Measurements from ENCODE around the gene HLA-DOB.

Gene HLA-DOB

GRCh38 chr6:32843331-32843978, 26.7 kb upstream of the HLA-DOB start:
- H3K9ac ChIP-seq (ENCODE audit: low read depth, low read length), result peak overlapping the region; percentile 92
- no peaks in the 10 kb centered on the region for H3K9me3 ChIP-seq (ENCODE audit: insufficient read depth, low read length, severe bottlenecking)
- ATAC-seq (ENCODE audit: insufficient read depth, low read depth), result peak; percentile 1; the same call in 1 of the 3 replicates
- no peaks in the 10 kb centered on the region for H4K20me1 ChIP-seq (ENCODE audit: insufficient read depth, low read length)
- H3K27ac ChIP-seq (ENCODE audit: low read length), result peak overlapping the region; percentile 99
- peaks cover 51% of the 10 kb centered on the region for H3K36me3 ChIP-seq (ENCODE audit: insufficient read depth, low read length)
- H3K4me3 ChIP-seq (ENCODE audit: low read depth in 1 of 2, low read length in 2 of 2), result peak overlapping the region; percentile 81 to 94
- peaks cover 27% of the 10 kb centered on the region for H3K79me2 ChIP-seq (ENCODE audit: insufficient read depth, low read length)
- H3K4me2 ChIP-seq (ENCODE audit: insufficient read depth, low read length), result peak overlapping the region; percentile 79
- H2AFZ ChIP-seq (ENCODE audit: low read depth, low read length), result peak overlapping the region; percentile 90
- DNase-seq, result no peak
- H3K4me1 ChIP-seq (ENCODE audit: insufficient read depth, low read length), result peaks cover 56% of the 10 kb centered on the region
- TF ChIP-seq, protein P1, sequence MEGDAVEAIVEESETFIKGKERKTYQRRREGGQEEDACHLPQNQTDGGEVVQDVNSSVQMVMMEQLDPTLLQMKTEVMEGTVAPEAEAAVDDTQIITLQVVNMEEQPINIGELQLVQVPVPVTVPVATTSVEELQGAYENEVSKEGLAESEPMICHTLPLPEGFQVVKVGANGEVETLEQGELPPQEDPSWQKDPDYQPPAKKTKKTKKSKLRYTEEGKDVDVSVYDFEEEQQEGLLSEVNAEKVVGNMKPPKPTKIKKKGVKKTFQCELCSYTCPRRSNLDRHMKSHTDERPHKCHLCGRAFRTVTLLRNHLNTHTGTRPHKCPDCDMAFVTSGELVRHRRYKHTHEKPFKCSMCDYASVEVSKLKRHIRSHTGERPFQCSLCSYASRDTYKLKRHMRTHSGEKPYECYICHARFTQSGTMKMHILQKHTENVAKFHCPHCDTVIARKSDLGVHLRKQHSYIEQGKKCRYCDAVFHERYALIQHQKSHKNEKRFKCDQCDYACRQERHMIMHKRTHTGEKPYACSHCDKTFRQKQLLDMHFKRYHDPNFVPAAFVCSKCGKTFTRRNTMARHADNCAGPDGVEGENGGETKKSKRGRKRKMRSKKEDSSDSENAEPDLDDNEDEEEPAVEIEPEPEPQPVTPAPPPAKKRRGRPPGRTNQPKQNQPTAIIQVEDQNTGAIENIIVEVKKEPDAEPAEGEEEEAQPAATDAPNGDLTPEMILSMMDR (IDR thresholded peaks at IDR 0.05; ENCODE audit: borderline replicate concordance, extremely low read depth, low read length, poor library complexity, severe bottlenecking), result no peak
- TF ChIP-seq EZH2 (IDR thresholded peaks at IDR 0.05; ENCODE audit: borderline replicate concordance, low read depth, low read length, severe bottlenecking), result no peak
- H3K27me3 ChIP-seq (ENCODE audit: insufficient read depth, low read length, poor library complexity), result no peaks in the 10 kb centered on the region

- no peaks in the 10 kb centered on the region for H3K27me3 ChIP-seq (ENCODE audit: insufficient read depth, low read length, poor library complexity)
- TF ChIP-seq, protein P1 (IDR thresholded peaks at IDR 0.05; ENCODE audit: borderline replicate concordance, extremely low read depth, low read length, poor library complexity, severe bottlenecking), result no peak
- no peak for TF ChIP-seq EZH2 (IDR thresholded peaks at IDR 0.05; ENCODE audit: borderline replicate concordance, low read depth, low read length, severe bottlenecking)
- ATAC-seq (ENCODE audit: insufficient read depth, low read depth) (no peak), DNase-seq (no peak)
- H3K4me1 ChIP-seq (ENCODE audit: insufficient read depth, low read length), result peaks cover 60% of the 10 kb centered on the region
- peaks cover 43% of the 10 kb centered on the region for H3K36me3 ChIP-seq (ENCODE audit: insufficient read depth, low read length)
- H3K9me3 ChIP-seq (ENCODE audit: insufficient read depth, low read length, severe bottlenecking), result no peaks in the 10 kb centered on the region
- H3K9ac ChIP-seq (ENCODE audit: low read depth, low read length), result peak overlapping the region; percentile 92
- peak overlapping the region; percentile 99 for H3K27ac ChIP-seq (ENCODE audit: low read length)
- peak overlapping the region in 1 of 2 experiments; percentile 94; a peak in 3 of 4 replicates for H3K4me3 ChIP-seq (ENCODE audit: low read depth in 1 of 2, low read length in 2 of 2)
- no peak overlapping the region for H2AFZ ChIP-seq (ENCODE audit: low read depth, low read length)
- peaks cover 32% of the 10 kb centered on the region for H3K79me2 ChIP-seq (ENCODE audit: insufficient read depth, low read length)
- H4K20me1 ChIP-seq (ENCODE audit: insufficient read depth, low read length), result no peaks in the 10 kb centered on the region
- peak overlapping the region; percentile 79 for H3K4me2 ChIP-seq (ENCODE audit: insufficient read depth, low read length)
These were observed 25.9 kb upstream of the HLA-DOB start for GRCh38 chr6:32842690-32843089.

- Histone ChIP-seq H3K4me2 (ENCODE audit: insufficient read depth, low read length) (peak overlapping the region; percentile 79), H3K4me1 (ENCODE audit: insufficient read depth, low read length) (peaks cover 65% of the 10 kb centered on the region), H3K36me3 (ENCODE audit: insufficient read depth, low read length) (peaks cover 38% of the 10 kb centered on the region), H3K27me3 (ENCODE audit: insufficient read depth, low read length, poor library complexity) (no peaks in the 10 kb centered on the region), H3K4me3 (ENCODE audit: low read depth in 1 of 2, low read length in 2 of 2) (peak overlapping the region in 1 of 2 experiments; percentile 94; a peak in 2 of 4 replicates), H3K27ac (ENCODE audit: low read length) (peak overlapping the region; percentile 99), H3K9me3 (ENCODE audit: insufficient read depth, low read length, severe bottlenecking) (no peaks in the 10 kb centered on the region), H2AFZ (ENCODE audit: low read depth, low read length) (no peak overlapping the region), H3K9ac (ENCODE audit: low read depth, low read length) (peak overlapping the region; percentile 92), H4K20me1 (ENCODE audit: insufficient read depth, low read length) (no peaks in the 10 kb centered on the region), H3K79me2 (ENCODE audit: insufficient read depth, low read length) (peaks cover 34% of the 10 kb centered on the region)
- DNase-seq (no peak), ATAC-seq (ENCODE audit: insufficient read depth, low read depth) (no peak)
- no peak for TF ChIP-seq EZH2 (IDR thresholded peaks at IDR 0.05; ENCODE audit: borderline replicate concordance, low read depth, low read length, severe bottlenecking)
- TF ChIP-seq, protein P1 (IDR thresholded peaks at IDR 0.05; ENCODE audit: borderline replicate concordance, extremely low read depth, low read length, poor library complexity, severe bottlenecking), result no peak
These were observed 25.3 kb upstream of the HLA-DOB start for GRCh38 chr6:32842021-32842650.
